Measurements from ENCODE around the gene PYROXD2.

DNA sequence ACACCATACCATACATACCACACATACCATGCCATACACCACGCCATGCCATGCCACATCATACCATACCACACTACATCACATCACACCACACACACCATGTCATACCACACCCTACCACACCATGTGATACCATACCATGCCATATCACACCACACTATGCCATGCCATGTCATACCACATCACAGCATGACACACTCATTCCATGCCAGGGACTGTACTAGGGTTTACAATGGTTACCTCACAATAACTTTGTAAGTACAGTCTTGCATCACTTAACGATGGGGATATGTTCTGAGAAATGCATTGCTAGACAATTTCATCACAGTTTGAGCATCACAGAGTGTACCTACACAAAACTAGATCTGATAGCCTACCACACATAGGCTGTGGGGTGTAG is 14.5 kb downstream of the PYROXD2 start:
- TF ChIP-seq, protein P1, sequence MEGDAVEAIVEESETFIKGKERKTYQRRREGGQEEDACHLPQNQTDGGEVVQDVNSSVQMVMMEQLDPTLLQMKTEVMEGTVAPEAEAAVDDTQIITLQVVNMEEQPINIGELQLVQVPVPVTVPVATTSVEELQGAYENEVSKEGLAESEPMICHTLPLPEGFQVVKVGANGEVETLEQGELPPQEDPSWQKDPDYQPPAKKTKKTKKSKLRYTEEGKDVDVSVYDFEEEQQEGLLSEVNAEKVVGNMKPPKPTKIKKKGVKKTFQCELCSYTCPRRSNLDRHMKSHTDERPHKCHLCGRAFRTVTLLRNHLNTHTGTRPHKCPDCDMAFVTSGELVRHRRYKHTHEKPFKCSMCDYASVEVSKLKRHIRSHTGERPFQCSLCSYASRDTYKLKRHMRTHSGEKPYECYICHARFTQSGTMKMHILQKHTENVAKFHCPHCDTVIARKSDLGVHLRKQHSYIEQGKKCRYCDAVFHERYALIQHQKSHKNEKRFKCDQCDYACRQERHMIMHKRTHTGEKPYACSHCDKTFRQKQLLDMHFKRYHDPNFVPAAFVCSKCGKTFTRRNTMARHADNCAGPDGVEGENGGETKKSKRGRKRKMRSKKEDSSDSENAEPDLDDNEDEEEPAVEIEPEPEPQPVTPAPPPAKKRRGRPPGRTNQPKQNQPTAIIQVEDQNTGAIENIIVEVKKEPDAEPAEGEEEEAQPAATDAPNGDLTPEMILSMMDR (IDR thresholded peaks at IDR 0.05): no peak
- no peak for TF ChIP-seq POLR2A (IDR thresholded peaks at IDR 0.05)
- TF ChIP-seq EP300 (IDR thresholded peaks at IDR 0.05): no peak
- TF ChIP-seq POLR2AphosphoS5 (IDR thresholded peaks at IDR 0.05): no peak
